Bronchial epithelial cell (primary cell): ENCODE results near the gene KCNAB2. TPM values are rescaled to one million over a fixed set of nuclear protein-coding genes. Genes with fewer than 3 reads are reported as not detected.

Experiments used
- DNase-seq: peaks from one replicate; pipeline ENCODE4 v3.0.0-alpha.2; 2010; ENCODE audit warnings: low read depth
- FAIRE-seq: peaks from 2 replicates; lab custom pipeline; 2011; peaks lifted over from hg19 to GRCh38; lab: Jason Lieb, UNC
- H3K27me3 ChIP-seq: 2 replicates; pipeline ENCODE4 v1.5.1; 2011; ENCODE audit warnings: low read length; ENCODE audit not compliant: control insufficient read depth, insufficient read depth
- H3K36me3 ChIP-seq: 2 replicates; pipeline ENCODE4 v1.5.1; 2011; ENCODE audit warnings: low read length; ENCODE audit not compliant: control insufficient read depth, insufficient read depth
- H3K4me3 ChIP-seq: 2 replicates; pipeline ENCODE4 v1.5.1; 2011; ENCODE audit warnings: mild to moderate bottlenecking, low read depth, low read length, control low read depth
- total RNA-seq: library from RNA; depleted of rRNA; stranded (reverse); fragments of >200 nt; gene quantifications from 2 replicates; pipeline ENCODE4 v1.2.1, GENCODE V29; 2014
- TF ChIP-seq, protein P1 (sequence below): IDR thresholded peaks from 2 replicates; pipeline ENCODE4 v1.5.1; 2011; ENCODE audit warnings: mild to moderate bottlenecking, moderate library complexity, low read length, control low read depth, inconsistent platforms; ENCODE audit not compliant: insufficient read depth, severe bottlenecking

Gene KCNAB2
- total RNA-seq: 1.3 and 1.8 TPM in 2 replicates

DNA sequence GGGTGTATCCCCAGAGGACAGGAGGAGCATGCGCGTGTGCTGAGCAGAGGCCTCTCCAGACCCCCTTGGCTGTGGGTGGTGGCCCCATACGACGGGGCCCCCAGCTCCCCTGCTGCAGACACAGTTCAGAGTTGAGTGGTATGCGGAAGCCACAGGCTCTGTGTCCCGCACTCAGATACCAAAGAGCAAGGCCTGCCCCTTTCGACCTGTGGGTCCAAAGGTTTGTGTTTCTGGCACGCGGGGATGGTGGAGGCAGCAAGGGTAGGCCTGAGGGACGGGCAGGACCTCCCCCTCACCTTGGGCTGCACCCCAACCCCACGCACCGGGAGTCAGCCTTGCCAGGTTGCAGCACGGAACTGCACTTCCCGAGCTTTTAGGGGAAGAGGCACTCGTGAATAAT, at the start of gene KCNAB2:
Gene KCNAB2 (plus strand): TSS at position 328 of the 400 bp plus-strand sequence. CDS start 5,649 bp downstream, outside the sequence.
- DNase-seq: no peak
- TF ChIP-seq, protein P1, sequence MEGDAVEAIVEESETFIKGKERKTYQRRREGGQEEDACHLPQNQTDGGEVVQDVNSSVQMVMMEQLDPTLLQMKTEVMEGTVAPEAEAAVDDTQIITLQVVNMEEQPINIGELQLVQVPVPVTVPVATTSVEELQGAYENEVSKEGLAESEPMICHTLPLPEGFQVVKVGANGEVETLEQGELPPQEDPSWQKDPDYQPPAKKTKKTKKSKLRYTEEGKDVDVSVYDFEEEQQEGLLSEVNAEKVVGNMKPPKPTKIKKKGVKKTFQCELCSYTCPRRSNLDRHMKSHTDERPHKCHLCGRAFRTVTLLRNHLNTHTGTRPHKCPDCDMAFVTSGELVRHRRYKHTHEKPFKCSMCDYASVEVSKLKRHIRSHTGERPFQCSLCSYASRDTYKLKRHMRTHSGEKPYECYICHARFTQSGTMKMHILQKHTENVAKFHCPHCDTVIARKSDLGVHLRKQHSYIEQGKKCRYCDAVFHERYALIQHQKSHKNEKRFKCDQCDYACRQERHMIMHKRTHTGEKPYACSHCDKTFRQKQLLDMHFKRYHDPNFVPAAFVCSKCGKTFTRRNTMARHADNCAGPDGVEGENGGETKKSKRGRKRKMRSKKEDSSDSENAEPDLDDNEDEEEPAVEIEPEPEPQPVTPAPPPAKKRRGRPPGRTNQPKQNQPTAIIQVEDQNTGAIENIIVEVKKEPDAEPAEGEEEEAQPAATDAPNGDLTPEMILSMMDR: no peak
- H3K4me3 ChIP-seq: no peak within 1 kb of the TSS
- FAIRE-seq: no peak
- no peaks in the 10 kb centered on the region for H3K36me3 ChIP-seq
- no peaks in the 10 kb centered on the region for H3K27me3 ChIP-seq

GRCh38 chr1:5996641-5997270, 48.9 kb upstream of the KCNAB2 start:
- Histone ChIP-seq H3K27me3 (no peaks in the 10 kb centered on the region), H3K4me3 (no peak overlapping the region), H3K36me3 (no peaks in the 10 kb centered on the region)
- no peak for DNase-seq
- no peak for FAIRE-seq
- TF ChIP-seq, protein P1: no peak

DNA sequence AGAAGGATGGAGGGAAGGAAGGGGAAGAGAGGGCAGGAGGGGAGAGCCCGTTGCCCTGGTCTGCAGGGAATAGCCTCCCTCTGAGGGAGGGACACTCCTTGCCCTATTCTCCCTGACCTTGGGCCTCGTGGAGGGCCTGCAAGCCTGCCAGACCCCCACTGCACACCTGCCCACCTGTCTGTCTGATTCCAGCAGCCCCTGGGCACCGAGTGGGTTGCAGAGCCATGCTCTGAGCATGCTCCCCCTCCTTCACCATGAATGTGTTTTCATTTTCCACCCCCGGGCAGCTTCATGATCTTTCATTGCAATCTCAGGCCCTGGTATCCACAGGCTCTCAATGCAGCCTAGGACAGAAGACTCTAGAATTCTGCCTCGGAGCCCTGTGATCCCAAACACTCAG, 48.4 kb upstream of the KCNAB2 start:
- H3K36me3 ChIP-seq: no peaks in the 10 kb centered on the region
- FAIRE-seq (no peak), DNase-seq (no peak)
- TF ChIP-seq, protein P1: no peak
- no peaks in the 10 kb centered on the region for H3K27me3 ChIP-seq
- no peak overlapping the region for H3K4me3 ChIP-seq

GRCh38 chr1:5998051-5998905, 47.4 kb upstream of the KCNAB2 start:
- Histone ChIP-seq H3K36me3 (no peaks in the 10 kb centered on the region), H3K27me3 (no peaks in the 10 kb centered on the region), H3K4me3 (no peak overlapping the region)
- no peak for DNase-seq
- TF ChIP-seq, protein P1: no peak
- FAIRE-seq: no peak

DNA sequence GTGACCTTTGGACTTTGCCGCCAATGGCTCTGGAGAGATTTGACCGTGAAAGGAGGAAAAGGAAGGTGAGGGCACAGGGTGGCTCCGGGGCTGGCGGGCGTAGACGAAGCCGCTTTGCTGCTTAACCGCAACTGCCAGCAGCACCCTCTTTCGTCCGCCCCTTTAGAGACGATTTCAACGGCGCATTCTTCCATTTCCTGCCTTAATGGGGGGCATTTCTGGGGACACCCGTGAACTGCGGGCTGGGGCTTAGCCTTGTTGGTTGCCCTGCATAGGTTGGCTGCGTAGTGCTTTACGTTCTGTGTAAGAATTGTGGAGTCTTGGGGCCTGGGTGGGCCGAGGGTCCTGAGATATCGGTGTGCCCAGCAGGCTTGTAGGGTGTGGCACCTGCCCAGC, 46.8 kb upstream of the KCNAB2 start:
- no peak for DNase-seq

More for the DNA sequence above, 46.8 kb upstream of the KCNAB2 start:
- Histone ChIP-seq H3K36me3 (no peaks in the 10 kb centered on the region), H3K27me3 (no peaks in the 10 kb centered on the region), H3K4me3 (no peak overlapping the region)
- TF ChIP-seq, protein P1: no peak
- FAIRE-seq: no peak
